Pons (tissue), 1 donor: ENCODE results near the gene ARL13A.
"Not testable (repeated sequence)": the region's sequence is repeated elsewhere in the genome, so short reads cannot be mapped to it uniquely, and the experiment has no call there.

Experiments used
- DNase-seq: peaks from one replicate; pipeline ENCODE4 v3.0.0-alpha.2; 2016; ENCODE audit warnings: low spot score

ARL13A gene

GRCh38 chrX:100990139-100990538 is 20.6 kb downstream of the ARL13A start:
- no peak for DNase-seq

DNA sequence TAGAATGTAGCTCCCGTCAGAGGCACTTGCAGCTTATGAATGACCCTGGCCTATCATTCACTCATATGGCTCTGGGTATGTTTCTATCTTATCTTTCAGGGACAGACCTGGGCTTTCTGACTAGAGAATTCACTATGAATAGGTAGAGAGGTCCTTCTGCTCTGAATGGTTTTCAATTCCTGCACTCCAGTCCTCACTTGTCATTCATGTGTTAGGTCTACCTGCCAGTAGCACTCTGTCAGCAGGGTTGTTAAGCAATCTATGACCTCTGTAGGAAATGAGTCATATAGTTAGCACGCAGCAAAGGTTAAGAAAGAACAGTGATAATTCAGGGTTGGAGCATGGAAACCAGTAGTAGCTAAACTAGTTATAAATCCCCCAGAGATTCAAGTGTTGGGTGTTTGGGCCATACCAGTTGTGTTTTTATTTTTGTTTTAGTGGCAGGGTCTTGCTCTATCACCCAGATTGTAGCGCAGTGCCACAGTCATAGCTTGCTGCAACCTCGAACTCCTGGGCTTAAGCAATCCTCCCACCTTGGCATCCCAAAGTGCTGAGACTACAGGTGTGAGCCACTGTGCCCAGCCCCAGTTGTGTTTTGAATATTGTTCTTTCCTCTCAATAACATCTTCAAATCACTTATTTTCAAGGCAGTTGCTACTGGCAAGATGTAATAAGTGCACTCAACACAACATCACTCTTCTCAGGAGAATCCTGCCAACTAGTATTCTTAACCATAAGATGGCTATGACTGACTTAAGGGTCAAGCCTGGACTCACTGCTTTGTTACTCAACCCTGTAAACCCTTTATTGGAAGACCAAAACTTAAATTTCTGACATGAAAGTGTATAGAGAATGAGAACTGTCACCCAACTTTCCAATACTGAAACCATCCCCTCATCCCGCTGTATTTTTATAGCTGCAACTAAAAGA is 25.1 kb downstream of the ARL13A start:
- no peak for DNase-seq

- DNase-seq = no peak
These were observed 26.0 kb downstream of the ARL13A start for GRCh38 chrX:100995469-100995868.

DNA sequence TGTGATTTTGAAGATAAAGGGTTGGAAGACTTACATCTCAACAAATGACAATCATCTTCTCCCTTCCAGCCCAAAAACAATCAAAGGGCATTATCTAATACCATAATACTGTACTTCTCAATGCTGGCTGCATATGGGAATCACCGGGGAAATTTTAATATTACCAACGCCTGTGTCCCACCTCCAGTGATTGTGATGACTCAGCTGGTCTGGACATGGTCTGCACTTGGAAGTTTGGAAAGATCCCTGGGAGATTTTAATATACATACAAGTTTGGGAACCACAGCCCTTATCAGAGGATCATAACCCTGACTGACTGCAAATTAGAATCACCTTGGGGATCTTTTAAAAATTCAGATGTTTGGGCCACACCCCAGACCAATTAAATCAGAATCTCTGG is 29.9 kb downstream of the ARL13A start:
- no peak for DNase-seq

- DNase-seq = no peak
These were observed 39.6 kb downstream of the ARL13A start for GRCh38 chrX:101009090-101009489.

DNA sequence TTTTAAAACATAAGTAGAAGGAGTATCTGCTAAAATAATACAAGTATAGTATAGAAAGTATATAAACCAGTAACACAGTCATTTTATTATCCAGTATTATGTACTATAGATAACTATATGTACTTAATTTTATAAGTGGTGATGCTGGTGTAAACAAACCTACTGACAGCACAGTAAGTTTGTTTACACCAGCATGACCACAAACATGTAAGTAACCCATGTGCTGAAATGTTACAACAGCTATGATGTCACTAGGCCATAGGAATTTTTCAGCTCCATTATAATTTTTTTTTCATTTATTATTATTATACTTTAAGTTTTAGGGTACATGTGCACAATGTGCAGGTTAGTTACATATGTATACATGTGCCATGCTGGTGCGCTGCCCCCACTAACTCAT is 42.5 kb downstream of the ARL13A start:
- not testable (repeated sequence) for DNase-seq

DNA sequence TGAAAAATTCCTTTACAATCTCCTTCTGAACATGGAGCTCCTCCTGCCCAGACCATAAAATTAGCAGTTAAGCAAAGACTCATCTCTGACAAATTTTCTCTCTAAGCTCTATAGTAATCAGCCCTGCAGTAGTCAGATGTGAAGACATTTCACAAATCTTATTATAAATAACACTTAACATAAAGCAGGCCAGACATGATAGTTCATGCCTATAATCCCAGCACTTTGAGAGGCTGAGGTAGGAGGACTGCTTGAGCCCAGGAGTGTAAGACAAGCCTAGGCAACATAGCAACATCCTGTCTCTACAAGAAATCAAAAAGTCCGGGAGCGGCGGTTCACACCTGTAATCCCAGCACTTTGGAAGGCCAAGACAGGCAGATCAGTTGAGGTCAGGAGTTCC is 52.5 kb downstream of the ARL13A start:
- no peak for DNase-seq

DNA sequence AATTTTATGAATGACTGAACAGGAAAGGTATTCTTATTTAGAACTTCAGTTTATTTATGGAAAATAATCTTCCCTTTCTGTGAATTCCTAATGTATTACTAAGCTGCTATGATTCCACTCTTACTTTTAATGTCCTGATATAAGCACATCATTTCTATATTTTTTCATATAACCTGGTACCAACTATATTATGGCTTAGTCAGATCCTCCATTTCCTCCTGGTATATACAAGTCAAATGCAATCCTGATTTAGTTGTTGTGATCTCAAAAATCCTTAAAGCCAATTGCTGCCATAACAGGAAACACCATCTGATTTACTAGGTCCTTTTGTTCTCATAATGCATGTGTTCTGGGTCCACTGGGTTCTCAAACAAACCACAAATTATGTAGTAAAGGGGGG is 55.6 kb downstream of the ARL13A start:
- DNase-seq = no peak

- no peak for DNase-seq
These were observed 59.1 kb downstream of the ARL13A start for GRCh38 chrX:101028562-101028961.

DNA sequence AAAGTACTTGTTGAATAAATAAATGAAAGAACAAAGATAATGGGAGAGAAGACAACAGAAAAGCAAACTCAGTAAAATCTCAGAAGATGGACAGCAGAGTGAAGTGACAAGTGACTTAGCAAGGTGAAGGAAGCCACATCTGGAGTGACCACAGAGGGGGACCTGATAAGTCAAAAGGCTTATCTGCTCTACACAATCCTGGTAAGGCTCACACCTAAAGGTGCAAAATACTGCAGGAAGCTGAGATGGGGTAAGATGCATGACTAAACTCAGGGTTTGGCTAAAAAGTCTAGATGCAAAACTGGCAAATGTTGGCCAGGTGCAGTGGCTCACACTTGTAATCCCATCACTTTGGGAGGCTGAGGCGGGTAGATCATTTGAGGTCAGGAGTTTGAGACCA is 60.2 kb downstream of the ARL13A start:
- DNase-seq = no peak

DNA sequence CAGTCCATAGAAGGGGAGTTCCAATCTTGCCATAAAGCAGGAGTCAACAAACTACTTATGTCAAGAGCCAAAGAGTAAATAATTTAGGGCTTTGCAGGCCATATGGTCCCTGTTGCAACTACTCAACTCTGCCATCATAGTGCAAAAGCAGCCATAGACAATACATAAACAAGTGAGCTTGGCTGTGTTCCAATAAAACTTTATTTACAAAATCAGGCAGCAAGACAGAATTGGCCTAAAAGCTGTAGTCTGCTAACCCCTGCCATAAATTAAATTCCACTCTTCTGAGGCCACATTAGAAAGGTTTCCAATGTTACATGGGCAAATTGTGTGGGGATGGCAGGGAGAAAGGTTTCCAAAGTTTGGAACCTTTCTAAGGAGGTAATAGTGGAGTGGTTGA is 67.7 kb downstream of the ARL13A start:
- no peak for DNase-seq

GRCh38 chrX:101040197-101040596 is 70.7 kb downstream of the ARL13A start:
- DNase-seq = no peak
